GM18519 (cell line): ENCODE data around the gene AUTS2.
A peak's percentile ranks its signal among the peaks of the same experiment; 100 is the strongest.

Source experiments
- ATAC-seq: cut with Tn5 transposase; IDR thresholded peaks from one replicate; pipeline ENCODE4 v1.9.1; 2021; ENCODE audit warnings: mild to moderate bottlenecking, moderate library complexity; ENCODE audit not compliant: unreplicated experiment, low FRiP score

The AUTS2 gene

DNA sequence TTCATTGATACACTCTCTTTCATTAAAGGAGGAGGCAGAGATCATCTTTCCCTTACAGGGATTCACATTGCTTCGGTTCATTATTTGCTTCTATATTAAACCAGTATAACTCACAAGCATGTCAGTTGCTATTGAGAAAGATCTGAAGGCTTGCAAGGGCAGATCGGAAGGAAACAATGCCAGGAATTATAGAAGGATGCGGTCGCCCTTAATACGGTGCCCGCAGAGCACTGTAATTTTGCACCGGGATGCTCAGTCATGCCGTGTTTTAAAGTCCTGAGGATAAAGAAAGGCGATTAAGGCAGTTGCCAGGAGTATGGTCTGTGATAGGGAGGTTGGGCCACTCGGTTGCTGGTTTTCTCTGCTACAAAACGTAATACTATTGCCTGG lies 1183.6 kb downstream of the AUTS2 start:
- no peak for ATAC-seq

- no peak for ATAC-seq
These were observed 1184.5 kb downstream of the AUTS2 start for GRCh38 chr7:70782796-70783195.

- no peak for ATAC-seq
These were observed 1187.2 kb downstream of the AUTS2 start for GRCh38 chr7:70785427-70785826.

DNA sequence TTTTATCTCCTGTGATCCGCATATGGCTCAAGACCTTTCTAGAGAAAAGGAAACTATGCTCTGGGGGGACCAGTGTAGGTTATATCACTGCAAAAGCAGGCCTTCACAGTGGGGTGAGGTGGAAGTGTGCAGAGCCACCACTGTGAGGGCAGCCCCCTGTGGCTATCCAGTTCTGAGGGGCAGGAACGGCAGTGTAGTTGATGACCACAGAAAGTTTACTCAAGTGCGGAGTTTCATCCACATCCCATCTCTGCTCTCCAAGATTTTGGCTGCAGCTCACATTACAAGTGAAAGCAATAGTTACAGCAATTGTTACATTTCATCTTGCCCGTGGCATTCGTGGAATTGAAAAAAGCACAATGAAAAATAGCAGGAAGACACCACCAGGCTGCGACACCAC lies 1187.8 kb downstream of the AUTS2 start:
- ATAC-seq, result no peak

DNA sequence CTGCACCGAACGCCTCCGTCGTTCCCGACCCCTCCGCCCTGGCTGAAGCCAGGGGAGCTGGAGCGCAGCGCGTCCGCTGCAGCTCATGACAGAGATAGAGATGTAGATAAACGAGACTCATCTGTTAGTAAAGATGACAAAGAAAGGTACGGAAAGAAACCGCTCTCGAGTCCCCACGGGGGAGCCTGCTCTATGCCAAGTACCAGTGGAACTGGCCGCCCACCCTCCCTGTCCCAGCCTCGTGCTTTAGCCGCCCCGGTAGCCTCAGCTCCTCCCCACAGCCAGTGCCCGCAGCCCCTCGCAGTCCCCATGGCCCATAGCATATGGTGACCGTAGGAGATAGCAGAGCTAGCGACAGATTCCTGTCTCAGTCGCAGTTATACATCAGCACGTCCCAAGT lies 1189.0 kb downstream of the AUTS2 start:
- no peak for ATAC-seq

DNA sequence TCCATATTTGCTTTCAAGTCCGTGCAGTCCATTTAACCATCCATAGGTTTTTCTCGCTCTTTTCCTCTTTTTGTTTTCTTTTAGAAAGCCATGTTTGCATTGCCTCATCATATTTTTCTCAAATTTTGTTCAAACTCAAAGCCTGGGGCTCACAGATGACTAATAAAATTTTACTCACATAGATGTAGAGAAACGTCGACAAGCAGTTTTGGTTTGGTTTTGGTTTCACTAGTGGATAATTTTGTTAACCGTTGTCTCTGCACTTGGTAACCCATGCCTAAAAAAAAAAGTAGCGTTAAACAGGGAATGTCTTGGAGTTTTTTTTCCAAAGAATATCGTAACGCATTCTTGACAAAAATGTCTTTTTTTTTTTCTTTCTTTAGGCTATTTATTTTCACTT lies 1189.5 kb downstream of the AUTS2 start:
- ATAC-seq, result no peak

DNA sequence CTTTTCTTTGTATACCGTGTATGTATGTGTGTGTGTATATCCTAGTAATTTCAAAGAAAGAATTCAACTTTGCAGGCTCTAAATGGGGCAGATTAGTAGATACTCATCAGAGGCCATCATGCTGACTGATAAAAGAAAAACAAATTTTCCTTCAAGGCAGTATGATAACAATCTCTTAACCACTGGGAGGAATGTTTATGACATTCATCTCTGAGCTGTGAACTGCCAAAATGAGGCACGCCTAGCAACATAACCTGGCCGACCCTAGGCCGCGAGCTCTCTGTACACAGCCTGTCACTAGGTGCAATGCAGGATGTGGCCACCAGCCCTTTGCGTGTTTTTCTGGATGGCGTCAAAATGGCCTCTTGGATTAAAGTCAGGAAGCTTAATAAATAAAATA lies 1190.0 kb downstream of the AUTS2 start:
- ATAC-seq, result no peak

GRCh38 chr7:70789481-70790214 lies 1191.4 kb downstream of the AUTS2 start:
- no peak for ATAC-seq

DNA sequence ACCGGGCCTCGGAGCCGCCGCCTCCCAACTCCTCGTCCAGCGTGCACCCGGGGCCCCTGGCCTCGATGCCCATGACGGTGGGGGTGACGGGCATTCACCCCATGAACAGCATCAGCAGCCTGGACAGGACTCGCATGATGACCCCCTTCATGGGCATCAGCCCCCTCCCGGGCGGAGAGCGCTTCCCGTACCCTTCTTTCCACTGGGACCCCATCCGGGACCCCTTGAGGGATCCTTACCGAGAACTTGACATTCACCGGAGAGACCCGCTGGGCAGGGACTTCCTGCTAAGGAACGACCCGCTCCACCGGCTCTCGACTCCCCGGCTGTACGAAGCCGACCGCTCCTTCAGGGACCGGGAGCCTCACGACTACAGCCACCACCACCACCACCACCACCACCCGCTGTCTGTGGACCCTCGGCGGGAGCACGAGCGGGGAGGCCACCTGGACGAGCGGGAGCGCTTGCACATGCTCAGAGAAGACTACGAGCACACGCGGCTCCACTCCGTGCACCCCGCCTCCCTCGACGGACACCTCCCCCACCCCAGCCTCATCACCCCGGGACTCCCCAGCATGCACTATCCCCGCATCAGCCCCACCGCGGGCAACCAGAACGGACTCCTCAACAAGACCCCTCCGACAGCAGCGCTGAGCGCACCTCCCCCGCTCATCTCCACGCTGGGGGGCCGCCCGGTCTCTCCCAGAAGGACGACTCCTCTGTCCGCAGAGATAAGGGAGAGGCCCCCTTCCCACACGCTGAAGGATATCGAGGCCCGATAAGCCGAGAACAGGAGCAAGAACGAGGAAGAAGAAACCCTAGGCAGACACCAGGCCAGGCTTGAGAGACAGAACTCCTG lies 1192.2 kb downstream of the AUTS2 start:
- no peak for ATAC-seq

DNA sequence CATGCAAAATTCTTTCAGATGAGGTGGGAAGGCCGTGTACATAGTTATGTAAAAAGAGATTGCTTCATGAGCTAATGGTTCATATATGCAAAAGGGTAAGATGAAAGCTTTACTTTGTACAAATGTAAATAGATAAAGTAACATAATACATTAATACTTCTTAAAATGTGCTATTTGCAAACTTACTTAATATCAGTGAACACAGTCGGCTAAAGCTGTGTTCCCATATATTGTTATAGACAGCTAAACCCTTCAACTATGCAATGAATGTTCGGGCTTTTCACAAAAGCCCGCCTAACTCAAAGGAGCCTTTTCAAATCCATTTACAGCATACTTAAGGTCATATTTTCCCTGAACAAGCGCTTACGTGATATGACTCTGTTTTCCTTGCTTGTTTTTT lies 1193.1 kb downstream of the AUTS2 start:
- no peak for ATAC-seq

- ATAC-seq, result no peak
These were observed 1194.8 kb downstream of the AUTS2 start for GRCh38 chr7:70793060-70793459.

GRCh38 chr7:70793821-70794220 lies 1195.5 kb downstream of the AUTS2 start:
- no peak for ATAC-seq

- no peak for ATAC-seq
These were observed 1196.7 kb downstream of the AUTS2 start for GRCh38 chr7:70794962-70795361.

DNA sequence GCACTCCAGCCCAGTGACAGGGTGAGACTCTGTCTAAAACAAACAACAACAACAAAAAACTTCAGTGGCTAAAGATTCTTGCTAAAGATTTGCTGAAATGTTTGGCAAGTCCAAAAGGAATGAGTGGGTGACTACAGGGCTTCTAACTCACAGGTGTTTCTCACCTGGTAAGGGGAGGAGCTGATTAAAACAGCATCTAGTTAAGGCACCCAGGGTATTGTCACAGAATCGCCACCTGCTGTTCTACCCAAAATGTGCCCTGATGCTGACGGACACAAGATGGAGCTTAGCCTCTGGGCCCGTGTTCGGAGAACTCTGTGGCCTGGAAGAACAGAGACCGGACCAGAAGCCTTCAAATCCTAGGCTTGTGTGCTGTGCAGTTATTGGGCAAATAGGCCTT lies 1197.7 kb downstream of the AUTS2 start:
- ATAC-seq, result no peak

GRCh38 chr7:70797109-70797514 lies 1198.8 kb downstream of the AUTS2 start:
- no peak for ATAC-seq

- ATAC-seq, result no peak
These were observed 1201.6 kb downstream of the AUTS2 start for GRCh38 chr7:70799841-70800405.

- peak; percentile 86 for ATAC-seq
These were observed 1207.1 kb downstream of the AUTS2 start for GRCh38 chr7:70805360-70805759.

GRCh38 chr7:70807650-70808049 lies 1209.4 kb downstream of the AUTS2 start:
- no peak for ATAC-seq

GRCh38 chr7:70808876-70809275 lies 1210.6 kb downstream of the AUTS2 start:
- no peak for ATAC-seq

DNA sequence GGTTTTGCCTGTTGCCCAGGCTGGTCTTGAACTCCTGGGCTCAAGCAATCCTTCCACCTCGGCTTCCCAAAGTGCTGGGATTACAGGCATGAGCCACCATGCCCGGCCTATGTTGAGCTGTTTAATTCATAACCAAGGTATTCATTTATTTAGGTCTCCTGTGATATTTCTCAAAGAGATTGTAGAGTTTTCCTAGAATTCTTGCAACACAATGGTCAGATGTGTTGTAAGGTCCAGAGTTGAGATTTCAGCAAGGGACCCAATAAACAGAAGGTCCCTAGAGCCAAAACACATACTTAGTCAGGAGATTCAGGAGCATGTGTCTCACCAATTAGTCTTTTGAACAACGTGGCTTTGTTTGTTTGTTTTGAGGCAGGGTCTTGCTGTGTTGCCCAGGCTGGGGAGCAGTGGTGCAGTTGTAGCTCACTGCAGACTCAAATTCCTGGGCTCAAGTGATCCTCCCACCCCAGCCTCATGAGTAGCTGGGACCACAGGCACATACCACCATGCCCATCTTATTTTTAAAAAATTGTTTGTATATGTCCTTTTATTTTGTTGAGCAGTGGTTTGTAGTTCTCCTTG lies 1212.4 kb downstream of the AUTS2 start:
- no peak for ATAC-seq

DNA sequence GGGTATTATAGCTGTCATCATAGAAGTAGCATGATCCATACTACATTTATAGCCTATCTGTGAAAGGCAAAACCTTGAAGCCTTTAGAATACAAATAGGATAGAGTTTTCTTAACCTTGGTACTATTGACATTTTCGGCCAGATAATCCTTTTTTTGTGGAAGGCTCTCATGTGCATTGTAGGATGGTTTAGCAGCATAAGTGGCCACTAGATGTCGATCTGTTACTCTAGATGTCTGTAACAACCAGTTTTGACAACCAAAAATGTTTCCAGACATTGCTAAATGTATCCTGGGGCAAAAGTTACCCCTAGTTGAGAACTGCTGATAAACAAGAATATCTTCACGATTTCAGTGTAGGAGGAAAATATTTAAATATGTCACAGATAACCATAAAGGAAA lies 1214.2 kb downstream of the AUTS2 start:
- no peak for ATAC-seq
